Endothelial cell of umbilical vein (primary cell): Measurements from ENCODE around the gene PPM1J. TPM values are rescaled to one million over a fixed set of nuclear protein-coding genes. Genes with fewer than 3 reads are reported as not detected.
A peak's percentile ranks its signal among the peaks of the same experiment; 100 is the strongest.

Experiments used
- BruUV-seq: library from RNA; stranded (reverse); fragments of 400-500 nt; replicated peaks from 2 replicates; lab custom pipeline; 2021; lab: Mats Ljungman, UMichigan
- CTCF ChIA-PET: fragments of 300-600, 350-600 bp; sonication (Branson Sonifier 250); formaldehyde crosslinking; loops from one replicate; lab custom pipeline; 2021; ENCODE audit warnings: antibody characterized with exemption, inconsistent platforms; lab: Charles Lee
- POLR2A ChIA-PET: fragments of 300-600, 350-600 bp; sonication (Branson Sonifier 250); formaldehyde crosslinking; loops from one replicate; lab custom pipeline; 2021; ENCODE audit warnings: antibody characterized with exemption, inconsistent platforms; lab: Charles Lee
- DNase-seq: peaks from one replicate; pipeline ENCODE4 v3.0.0-alpha.2; 2011; ENCODE audit warnings: low read depth, low spot score
- FAIRE-seq: peaks from 2 replicates; lab custom pipeline; 2011; peaks lifted over from hg19 to GRCh38; lab: Jason Lieb, UNC
- H2AFZ ChIP-seq: 2 replicates; pipeline ENCODE4 v1.6.0; 2012; ENCODE audit warnings: low read depth, low read length, control low read depth, inconsistent platforms
- H3K27ac ChIP-seq: 2 replicates; pipeline ENCODE4 v1.5.1; 2011; ENCODE audit warnings: low read depth, mild to moderate bottlenecking, control low read depth, low read length, moderate library complexity; ENCODE audit not compliant: insufficient read depth
- H3K27me3 ChIP-seq, 2 experiments: 2 replicates each; pipeline versions ENCODE4 v1.6.0 to v1.6.1; 2011; ENCODE audit warnings: low read length in 2 of 2, mixed read lengths in 1 of 2; ENCODE audit not compliant: control insufficient read depth in 2 of 2, insufficient read depth in 2 of 2
- H3K36me3 ChIP-seq, 2 experiments: 2 replicates in 1 of 2; 3 replicates in 1 of 2; pipeline ENCODE4 v1.5.1; 2011; ENCODE audit warnings: low read length in 2 of 2, mild to moderate bottlenecking in 1 of 2, moderate library complexity in 1 of 2; ENCODE audit not compliant: control insufficient read depth in 2 of 2, insufficient read depth in 2 of 2; ENCODE audit errors: extremely low read depth in 1 of 2
- H3K4me1 ChIP-seq: 3 replicates; pipeline ENCODE4 v1.5.1; 2011; ENCODE audit warnings: mild to moderate bottlenecking, low read length; ENCODE audit not compliant: control insufficient read depth, insufficient read depth; ENCODE audit errors: extremely low read depth
- H3K4me2 ChIP-seq: 2 replicates; pipeline ENCODE4 v1.6.1; 2011; ENCODE audit warnings: low read length, control low read depth, mixed read lengths; ENCODE audit not compliant: insufficient read depth
- H3K4me3 ChIP-seq, 3 experiments: fragments of 200-600 bp in 1 of 3; sonication (generic), shearing (Covaris generic) in 1 of 3; replicated peaks in 1 of 3; 2 replicates each; pipeline ENCODE4 v1.5.1; 2011 to 2016; ENCODE audit warnings: control low read depth in 3 of 3, low read length in 3 of 3, mild to moderate bottlenecking in 2 of 3, inconsistent platforms in 1 of 3, low read depth in 1 of 3, moderate library complexity in 1 of 3; ENCODE audit not compliant: insufficient read depth in 1 of 3
- H3K79me2 ChIP-seq: 2 replicates; pipeline ENCODE4 v1.6.0; 2012; ENCODE audit warnings: low read length, inconsistent platforms; ENCODE audit not compliant: control insufficient read depth, insufficient read depth
- H3K9ac ChIP-seq: replicated peaks from 2 replicates; pipeline ENCODE3; 2011; ENCODE audit warnings: low read length, control low read depth; ENCODE audit not compliant: insufficient read depth; ENCODE audit errors: extremely low read depth
- H3K9me1 ChIP-seq: replicated peaks from 3 replicates; pipeline ENCODE4 v1.6.0; 2011; ENCODE audit warnings: mild to moderate bottlenecking, low read length; ENCODE audit not compliant: control insufficient read depth, insufficient read depth; ENCODE audit errors: extremely low read depth
- H3K9me3 ChIP-seq: replicated peaks from 2 replicates; pipeline ENCODE4 v1.5.1; 2012; ENCODE audit warnings: low read length, inconsistent platforms; ENCODE audit not compliant: control insufficient read depth, insufficient read depth
- H4K20me1 ChIP-seq: replicated peaks from 2 replicates; pipeline ENCODE3; 2011; ENCODE audit warnings: mild to moderate bottlenecking, low read length; ENCODE audit not compliant: control insufficient read depth, insufficient read depth; ENCODE audit errors: extremely low read depth
- POLR2AphosphoS5 ChIP-seq: IDR thresholded peaks from 2 replicates; pipeline ENCODE4 v1.6.1; 2012; ENCODE audit warnings: low read depth, mild to moderate bottlenecking, control low read depth, low read length, moderate library complexity; ENCODE audit not compliant: insufficient read depth
- dilution Hi-C: fragments of 300-500 bp; cut with MboI; formaldehyde crosslinking; loops from one replicate; pipeline ENCODE4 v1.15.0; 2019; ENCODE audit warnings: low sequenced_read_pairs; ENCODE audit not compliant: extremely low pct_ligation_motif_present
- intact Hi-C: fragments of 100-400 bp; cut with micrococcal nuclease; formaldehyde crosslinking; loops from one replicate; pipeline ENCODE4 v1.10.0; 2022
- polyA plus RNA-seq, 4 experiments: library from polyadenylated mRNA; depleted of rRNA in 3 of 4; stranded (reverse) in 3 of 4; unstranded in 1 of 4; fragments of >200 nt; gene quantifications; 2 replicates each; pipeline versions ENCODE4 v1.2.1 to v1.2.3, GENCODE V29; 2011 to 2012; ENCODE audit warnings: missing spikeins in 1 of 4
- total RNA-seq: library from RNA; stranded (reverse); gene quantifications from 2 replicates; pipeline ENCODE4 v1.2.3, GENCODE V29; 2021
- TF ChIP-seq, protein P1 (sequence below), 2 donors: IDR thresholded peaks; 1 replicate in 1 of 2; 2 replicates in 1 of 2; pipeline ENCODE4 v1.5.1; 2011; ENCODE audit warnings: low read length in 2 of 2, mild to moderate bottlenecking in 2 of 2, moderate library complexity in 2 of 2, control low read depth in 1 of 2, inconsistent platforms in 1 of 2, low read depth in 1 of 2; ENCODE audit not compliant: insufficient read depth in 1 of 2; ENCODE audit errors: extremely low read depth in 1 of 2

The PPM1J gene
- total and polyA plus RNA-seq, 2 donors (not counting 3 experiments of a cell fraction or from before 2014, with no cell fraction given): 1.7 to 3.1 TPM

GRCh38 chr1:112714313-112715263 is 544 bp downstream of the PPM1J start:
- Histone ChIP-seq H3K4me1 (peaks cover 11% of the 10 kb centered on the region), H3K27ac (no peak overlapping the region), H3K4me3 (peak overlapping the region; percentile 40 to 42 (median 41)), H3K9me3 (no peaks in the 10 kb centered on the region), H4K20me1 (no peaks in the 10 kb centered on the region), H3K79me2 (no peaks in the 10 kb centered on the region), H2AFZ (peak overlapping the region; percentile 73), H3K9me1 (no peaks in the 10 kb centered on the region), H3K9ac (no peak overlapping the region), H3K4me2 (peak overlapping the region; percentile 58), H3K36me3 (no peaks in the 10 kb centered on the region), H3K27me3 (no peaks in the 10 kb centered on the region)
- FAIRE-seq (peak; percentile 49), DNase-seq (no peak)
- intact Hi-C loops (loop anchor here (1.0 to 10.0 kb wide), 7 partner anchors 7 to 1263 kb away; partner anchors contain the start of genes AP4B1, CAPZA1, DCLRE1B and OLFML3), dilution Hi-C loops (loop anchor here (5.0 kb wide), 1 partner anchor 83 kb away; no protein-coding TSS in a partner anchor)
- POLR2A ChIA-PET: interaction anchor here (1.0 to 1.5 kb wide), 4 partner anchors 10 to 324 kb away, joined by 3 to 8 read pairs (median 4); partner anchors contain the start of gene SLC16A1
- CTCF ChIA-PET: interaction anchor here (0.8 to 10.5 kb wide), 24 partner anchors 7 to 964 kb away, joined by 3 to 441 read pairs (median 6); partner anchors contain the start of genes LRIG2, MOV10 and RHOC
- TF ChIP-seq, protein P1, sequence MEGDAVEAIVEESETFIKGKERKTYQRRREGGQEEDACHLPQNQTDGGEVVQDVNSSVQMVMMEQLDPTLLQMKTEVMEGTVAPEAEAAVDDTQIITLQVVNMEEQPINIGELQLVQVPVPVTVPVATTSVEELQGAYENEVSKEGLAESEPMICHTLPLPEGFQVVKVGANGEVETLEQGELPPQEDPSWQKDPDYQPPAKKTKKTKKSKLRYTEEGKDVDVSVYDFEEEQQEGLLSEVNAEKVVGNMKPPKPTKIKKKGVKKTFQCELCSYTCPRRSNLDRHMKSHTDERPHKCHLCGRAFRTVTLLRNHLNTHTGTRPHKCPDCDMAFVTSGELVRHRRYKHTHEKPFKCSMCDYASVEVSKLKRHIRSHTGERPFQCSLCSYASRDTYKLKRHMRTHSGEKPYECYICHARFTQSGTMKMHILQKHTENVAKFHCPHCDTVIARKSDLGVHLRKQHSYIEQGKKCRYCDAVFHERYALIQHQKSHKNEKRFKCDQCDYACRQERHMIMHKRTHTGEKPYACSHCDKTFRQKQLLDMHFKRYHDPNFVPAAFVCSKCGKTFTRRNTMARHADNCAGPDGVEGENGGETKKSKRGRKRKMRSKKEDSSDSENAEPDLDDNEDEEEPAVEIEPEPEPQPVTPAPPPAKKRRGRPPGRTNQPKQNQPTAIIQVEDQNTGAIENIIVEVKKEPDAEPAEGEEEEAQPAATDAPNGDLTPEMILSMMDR (IDR thresholded peaks at IDR 0.05; ENCODE audit: extremely low read depth in 1 of 2, insufficient read depth in 1 of 2, low read depth in 1 of 2, low read length in 2 of 2): peak; percentile 5 to 9
- TF ChIP-seq POLR2AphosphoS5: no peak
- no TSS peak for BruUV-seq
